Iris pigment epithelial cell (primary cell): ENCODE measurements around the gene FARP1.

Experiments
- DNase-seq: peaks from one replicate; pipeline ENCODE4 v3.0.0-alpha.2; 2011; ENCODE audit warnings: low read depth

Gene FARP1

DNA sequence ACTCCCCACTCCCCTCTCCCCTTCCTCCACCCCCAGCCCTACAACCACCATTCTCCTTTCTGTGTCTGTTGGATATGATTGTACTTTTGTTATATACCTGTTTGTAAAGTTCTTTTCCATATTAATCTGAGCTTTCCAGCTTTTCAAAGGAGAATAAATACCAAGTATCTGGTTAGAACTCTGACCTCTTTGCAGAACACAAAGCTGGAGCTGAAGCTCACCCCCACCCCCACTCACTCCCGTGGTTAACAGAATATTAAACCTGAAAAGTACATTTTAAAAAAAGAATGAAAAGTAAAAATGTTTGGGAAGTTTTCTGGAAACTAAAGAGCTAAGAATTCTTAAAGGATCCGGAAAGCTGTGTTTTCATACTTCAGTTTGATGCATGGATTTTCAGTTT, 189.3 kb downstream of the FARP1 start:
- DNase-seq: no peak

DNA sequence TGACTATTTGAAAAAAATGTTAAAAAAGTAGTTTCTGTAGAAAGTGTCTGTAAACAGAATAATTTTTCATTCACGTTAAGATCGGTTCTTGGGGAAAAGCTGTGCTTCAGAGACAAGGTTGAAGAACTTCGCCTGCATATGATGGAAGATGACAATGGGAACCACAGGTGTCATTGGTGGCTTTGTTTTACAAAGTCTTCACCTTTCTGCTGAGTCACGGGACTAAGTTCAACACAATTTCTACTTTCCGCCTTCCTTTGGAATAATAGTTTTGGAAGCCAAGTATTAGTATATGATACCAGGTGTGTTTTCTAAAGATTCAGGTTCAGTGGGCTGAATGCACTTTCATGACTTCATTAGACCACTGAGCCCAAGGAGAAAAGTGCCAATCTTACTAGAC, 189.8 kb downstream of the FARP1 start:
- DNase-seq: no peak

DNA sequence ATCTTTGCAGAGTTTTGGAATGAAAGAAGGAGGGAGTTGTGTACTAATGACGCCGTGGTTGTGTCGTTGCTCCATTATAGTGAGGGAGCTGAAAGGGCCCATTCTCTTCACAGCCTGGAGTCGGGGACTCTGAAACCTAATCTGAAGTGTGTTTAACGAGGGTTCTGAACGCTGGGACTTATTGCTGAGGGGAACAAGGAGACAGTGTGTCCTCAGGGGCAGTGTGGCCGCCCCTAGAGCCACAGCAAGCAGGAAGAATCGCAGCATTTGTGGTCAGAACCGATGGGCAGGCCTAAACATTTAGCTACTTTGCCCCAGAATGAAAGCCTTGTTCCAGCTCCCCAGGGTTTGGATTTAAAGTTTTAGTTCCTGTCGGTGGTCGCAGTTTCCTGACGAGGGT, 190.6 kb downstream of the FARP1 start:
- no peak for DNase-seq

DNA sequence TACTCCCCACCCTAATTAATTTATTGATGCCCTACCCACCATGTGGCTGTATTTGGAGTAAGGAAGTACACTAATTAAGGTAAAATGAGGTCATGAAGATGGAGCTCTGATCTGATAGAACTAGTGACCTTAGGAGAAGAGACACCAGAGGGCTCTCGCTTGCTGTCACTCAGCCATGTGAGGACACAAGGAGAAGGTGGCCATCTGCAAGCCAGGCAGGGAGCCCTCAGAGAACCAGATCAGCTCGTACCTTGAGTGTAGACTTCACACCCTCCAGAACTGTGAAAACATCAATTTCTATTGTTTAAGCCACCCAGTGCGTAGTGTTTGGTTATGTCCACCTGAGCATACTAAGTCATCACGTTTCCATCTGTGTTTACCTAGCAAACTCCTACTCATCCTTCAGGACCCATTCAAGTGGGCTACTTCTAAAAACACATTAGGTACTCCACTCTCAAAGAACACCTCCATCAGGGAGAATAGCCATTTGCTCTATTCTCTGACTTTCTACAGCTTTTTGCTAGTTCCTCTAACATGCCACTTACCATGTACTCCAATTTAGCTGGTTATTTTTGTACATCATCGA, 191.8 kb downstream of the FARP1 start:
- no peak for DNase-seq

DNA sequence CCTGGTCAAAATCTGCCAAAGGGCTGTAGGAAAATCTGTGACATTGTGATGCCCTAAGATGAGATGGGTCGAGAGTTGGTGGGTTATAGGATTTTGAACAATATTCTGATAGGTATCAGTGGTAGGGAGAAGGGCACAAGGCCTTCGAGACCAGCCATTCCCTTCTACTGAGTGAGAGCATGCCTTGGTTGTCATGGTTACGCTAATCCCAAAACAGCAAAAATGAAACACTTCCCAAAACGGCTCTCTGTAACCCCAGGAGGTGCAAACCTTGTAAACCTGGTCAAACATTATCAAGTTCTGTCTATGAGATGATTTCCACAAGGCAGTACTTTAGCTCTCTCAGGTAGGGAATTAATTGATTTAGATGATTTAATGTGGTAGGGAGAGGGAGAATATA, 192.8 kb downstream of the FARP1 start:
- no peak for DNase-seq

DNA sequence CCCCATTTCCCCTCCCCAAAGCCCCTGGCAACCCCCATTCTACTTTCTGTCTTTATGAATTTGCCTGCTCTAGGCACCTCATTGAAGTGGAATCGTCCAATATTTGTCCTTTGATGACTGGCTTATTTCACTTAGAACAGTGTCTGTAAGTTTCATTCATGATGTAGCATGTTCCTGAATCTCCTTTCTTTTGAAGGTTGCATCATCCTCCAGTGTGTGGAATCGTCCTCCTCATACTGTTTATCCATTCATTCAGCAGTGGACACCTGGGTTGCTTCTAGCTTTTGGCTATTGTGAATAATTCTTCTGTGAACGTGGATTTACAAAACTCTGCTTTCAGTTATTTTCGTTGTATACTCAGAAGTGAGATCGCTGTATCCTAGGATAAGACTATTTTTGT, 195.4 kb downstream of the FARP1 start:
- no peak for DNase-seq

DNA sequence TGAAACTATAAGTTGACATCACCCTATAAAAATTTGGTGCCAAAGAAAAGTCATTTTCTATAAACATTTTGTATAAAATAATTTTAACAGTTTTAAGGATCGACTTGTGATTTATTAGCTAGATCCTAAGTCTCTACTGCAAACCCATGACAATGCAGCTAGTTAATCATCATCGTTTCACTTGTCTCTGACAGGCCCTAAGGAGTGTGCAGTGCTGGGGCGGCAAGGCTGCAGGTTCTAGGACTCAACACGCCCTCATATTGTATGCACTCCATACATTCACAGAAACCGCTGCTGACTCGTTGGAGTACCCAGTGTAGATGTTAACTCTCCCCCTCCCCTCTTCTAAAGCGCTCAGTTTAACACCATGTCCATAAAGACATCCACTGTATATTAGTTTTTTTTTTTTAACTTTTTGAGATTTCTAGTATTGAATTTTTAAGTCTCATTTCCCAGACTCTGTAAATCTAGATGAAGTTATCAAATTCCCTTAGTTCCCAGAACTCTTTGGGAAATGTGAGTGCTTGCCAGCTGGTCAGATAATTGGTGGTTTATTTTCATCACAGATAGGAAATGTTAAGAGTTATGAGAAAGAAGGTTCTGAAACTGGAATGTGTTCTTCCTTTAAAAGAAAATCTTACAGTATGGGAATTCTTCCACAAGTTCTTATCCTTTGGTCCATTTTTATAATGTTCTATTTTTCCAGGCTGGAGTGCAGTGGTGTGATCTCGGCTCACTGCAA, 197.0 kb downstream of the FARP1 start:
- no peak for DNase-seq

DNA sequence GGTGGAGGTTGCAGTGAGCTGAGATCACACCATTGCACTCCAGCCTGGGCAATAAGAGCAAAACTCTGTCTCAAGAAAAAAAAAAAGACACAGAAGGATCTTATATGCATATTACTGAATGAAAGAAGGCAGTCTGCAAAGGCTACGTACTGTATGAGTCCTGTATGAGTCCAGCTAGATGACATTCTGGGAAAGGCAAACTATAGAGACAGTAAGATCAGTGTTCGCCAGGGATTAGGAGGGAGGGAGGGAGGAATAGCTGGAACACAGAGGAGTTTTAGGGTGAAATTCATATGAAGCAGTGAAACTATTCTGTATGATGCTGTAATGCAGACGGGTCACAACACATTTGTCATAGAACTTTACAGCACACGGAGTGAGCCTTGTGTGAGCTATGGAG, 200.1 kb downstream of the FARP1 start:
- DNase-seq: no peak

DNA sequence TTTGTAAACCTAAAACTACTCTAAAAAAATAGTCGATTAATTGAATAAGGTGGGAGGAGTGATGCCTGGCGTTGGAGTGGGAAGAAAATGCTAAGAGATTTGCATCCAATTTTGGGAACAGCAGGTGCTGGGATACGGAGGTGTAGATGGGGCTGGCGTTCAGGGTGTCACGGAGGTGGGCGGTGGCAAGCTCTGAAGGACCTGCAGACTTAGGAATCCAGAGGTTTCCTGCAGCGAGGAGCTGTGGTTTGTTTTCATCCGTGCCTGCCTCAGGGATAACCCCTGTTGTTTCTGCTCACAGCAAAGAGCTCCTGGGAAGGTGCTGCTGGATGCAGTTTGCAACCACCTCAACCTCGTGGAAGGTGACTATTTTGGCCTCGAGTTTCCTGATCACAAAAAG, 200.6 kb downstream of the FARP1 start:
- no peak for DNase-seq

DNA sequence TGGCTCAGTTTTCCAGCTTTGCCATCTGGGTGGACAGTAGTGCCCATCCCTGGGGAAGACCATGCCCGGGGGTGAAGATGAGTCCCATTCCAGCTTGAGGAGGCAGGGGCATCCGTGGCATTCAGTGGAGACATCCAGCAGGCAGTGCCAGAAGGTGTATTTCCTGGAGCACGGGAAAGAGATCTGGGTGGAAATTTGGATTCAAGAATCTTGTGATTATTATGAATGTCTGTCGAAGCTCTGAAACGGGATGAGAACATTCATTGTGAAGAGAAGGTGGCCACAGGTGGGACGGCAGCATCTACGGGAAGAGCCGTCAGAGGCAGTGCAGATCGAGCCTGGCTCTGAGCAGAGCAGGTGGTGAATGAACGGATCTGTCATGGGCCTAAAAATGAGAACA, 201.5 kb downstream of the FARP1 start:
- DNase-seq: no peak

DNA sequence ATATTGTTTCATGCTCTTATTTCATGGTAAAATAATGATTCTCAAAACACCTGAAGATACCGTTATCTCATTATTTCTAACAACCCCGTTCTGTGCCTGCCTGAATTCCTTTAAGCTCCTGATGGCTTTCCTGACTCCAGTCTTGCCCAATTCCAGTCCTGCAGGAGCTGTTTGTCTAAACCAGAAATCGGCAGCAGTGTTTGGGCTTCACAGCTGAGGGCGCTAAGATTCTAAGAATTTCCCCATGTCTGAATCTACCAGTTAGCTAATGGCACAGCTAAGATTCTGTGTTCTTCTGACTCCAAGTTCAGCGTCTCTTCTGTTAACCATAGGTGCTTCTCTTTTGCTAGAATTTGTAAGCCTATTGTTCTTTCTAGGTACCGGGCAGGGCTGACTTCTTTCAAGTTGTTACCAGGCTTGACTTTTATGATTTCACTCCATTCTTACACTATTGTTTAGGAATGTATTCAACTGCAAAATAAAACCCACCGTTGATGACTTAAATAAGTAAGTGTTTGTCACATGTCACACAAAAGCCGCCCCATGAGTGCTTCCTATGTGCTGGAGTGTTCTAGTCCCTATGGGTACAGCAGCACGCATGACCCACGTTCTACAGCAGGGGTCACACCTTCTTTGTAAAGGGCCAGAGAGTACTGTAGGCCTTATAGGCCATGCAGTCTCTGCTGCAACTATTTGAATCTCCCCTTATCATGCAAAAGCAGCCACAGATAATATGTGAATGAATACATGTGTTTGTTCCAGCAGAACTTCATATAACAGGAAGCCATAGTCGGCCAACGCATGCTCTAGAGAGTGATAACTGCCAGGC, 202.4 kb downstream of the FARP1 start:
- DNase-seq: no peak

DNA sequence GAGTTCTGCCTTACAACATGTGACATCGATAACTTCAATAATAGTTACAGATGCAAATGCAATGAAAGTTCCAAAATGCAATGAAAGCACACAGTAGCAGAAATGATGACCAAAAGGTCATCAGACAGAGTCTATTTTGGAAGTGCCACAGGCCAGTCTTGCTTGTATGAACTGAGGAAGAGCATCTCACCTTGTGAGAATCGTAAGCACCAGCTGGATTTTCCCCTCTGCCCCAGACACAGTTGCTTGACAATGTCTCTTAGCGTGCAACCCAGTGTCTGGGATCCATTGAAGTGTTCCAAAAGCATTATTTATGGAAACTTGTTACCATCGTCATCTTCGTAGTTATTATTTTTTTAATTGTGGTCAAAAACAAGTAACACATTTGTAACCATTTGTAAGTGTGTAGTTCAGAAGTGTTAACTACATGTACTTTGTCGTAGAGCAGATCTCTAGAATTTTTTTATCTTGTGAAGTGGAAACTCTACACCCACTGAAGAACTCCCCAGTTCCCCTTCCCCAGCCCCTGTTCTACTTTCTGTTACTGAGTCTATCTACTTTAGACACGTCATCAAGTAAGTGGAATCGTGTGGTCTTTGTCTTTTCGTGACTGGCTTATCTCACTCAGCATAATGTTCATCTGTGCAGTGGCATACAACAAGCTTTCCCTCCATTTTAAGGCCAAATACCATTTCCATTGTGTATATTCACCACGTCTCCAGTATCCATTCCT, 204.2 kb downstream of the FARP1 start:
- no peak for DNase-seq

DNA sequence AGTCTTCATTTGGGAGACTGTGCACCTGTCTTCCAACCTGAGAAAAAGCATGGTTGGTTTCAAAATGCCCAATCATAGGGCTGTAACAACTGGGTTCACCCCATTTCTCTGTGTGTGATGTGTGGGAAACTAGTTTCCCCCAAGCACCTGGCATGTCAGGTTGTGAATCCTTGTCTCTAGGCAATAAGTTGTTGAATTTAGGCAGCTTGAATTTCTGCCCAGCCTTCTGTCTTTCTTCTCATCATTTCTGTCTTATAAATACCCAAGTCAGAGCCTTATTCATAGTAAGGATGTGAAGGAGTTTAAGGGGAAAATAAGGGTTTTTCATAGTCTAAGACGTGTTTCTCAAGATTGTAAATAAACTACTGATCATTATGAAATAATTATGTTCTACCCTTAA, 204.9 kb downstream of the FARP1 start:
- no peak for DNase-seq

DNA sequence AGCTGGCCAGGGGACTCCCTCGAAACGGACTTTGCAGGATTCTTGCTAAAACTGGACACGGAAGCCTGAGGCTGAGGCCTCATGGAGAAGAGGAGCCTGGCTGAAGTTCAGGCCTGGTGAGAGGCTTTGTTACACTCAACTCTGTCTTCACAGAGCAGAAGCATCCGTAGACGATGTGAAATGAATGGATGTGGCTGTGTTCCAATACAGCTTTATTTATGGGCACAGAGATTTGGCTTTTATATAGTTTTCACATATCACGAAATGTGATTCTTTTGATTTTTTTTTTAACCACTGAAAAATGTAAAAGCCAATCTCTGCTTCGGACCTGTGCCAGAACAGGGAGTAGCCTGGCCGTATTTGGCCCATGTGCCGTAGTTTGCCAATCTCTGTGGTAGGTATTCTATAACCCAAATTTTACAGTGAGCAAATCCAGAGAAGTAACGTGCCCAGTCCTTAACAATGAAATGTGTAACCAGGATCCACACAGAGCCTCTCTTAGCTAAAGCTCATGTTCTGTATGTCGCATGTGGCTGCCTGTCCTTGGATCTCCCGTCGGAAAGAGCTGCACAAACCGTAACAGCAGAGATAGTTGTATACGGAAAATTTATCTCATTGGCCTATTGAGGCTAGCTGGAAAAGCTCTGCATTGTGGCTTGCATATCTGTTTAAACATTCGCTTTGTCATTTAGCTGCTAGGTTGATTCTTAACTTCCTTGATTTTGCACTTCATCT, 205.7 kb downstream of the FARP1 start:
- no peak for DNase-seq

DNA sequence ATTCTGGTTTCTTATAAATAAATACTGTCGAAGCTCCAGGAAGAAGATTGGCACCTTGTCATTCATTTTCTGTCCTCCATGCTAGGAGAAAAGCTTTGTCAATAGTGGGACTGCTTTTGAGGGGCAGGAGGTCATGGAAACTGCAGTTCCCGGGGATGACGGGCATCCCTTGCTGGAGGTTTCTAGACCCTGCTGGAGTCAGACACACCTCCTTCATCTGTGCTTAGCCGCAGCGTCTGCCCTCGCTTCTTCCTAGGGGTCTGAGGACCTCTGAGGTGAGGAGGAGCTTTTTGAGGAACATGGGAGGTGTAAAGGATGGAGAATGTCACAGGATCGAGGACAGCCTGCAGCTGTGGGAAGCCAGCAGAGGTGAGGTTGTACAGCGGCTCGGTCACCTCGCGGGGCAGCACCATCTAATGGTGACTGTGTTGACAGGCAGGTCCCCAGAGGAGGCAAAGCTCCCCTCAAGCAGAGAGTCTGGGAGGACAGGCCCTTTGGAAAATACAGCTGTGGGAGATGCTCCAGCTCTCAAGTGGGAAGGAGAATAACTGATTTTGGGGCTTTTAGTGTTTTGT, 206.9 kb downstream of the FARP1 start:
- no peak for DNase-seq

DNA sequence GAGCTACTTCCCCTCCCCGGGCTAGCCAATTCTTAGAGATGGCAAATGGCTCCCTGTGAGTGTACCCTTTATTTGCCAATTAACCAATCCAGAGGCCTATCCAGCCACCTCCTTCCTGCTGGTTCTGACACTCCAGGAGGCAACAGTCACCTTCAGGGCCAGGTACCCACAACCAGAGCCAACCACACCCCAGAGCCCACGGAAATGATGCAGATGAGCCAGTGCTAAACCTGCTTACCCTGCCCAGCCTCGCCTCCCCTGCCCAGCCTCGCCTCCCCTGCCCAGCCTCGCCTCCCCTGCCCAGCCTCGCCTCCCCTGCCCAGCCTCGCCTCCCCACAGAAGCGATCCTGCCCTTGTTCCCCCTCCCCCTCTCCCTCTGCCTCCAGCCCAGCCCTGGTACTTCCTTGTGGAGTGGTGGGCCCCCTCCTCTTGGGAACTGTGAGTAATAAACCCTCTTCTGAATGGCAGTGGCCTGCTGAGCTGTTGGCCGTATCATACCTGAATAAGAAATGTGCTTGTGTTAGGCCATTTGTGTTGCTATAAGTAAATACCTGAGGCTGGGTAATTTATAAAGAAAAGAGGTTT, 207.9 kb downstream of the FARP1 start:
- DNase-seq: no peak

DNA sequence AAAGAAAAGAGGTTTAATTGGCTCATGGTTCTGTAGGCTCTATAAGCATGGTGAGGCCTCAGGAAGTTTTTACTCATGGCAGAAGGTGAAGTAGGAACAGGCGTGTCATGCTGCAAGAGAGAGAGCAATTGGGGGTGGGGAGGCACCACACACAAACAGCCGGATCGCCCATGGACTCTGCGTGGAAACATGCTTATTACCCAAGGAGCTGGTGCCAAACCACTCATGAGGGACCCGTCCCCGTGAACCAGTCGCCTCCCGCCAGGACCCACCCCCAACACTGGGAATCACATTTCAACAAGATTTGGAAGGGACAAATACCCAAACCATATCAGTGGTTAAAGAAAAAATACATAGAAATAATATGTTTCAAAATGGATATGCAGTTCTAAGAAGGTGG, 208.7 kb downstream of the FARP1 start:
- DNase-seq: no peak

DNA sequence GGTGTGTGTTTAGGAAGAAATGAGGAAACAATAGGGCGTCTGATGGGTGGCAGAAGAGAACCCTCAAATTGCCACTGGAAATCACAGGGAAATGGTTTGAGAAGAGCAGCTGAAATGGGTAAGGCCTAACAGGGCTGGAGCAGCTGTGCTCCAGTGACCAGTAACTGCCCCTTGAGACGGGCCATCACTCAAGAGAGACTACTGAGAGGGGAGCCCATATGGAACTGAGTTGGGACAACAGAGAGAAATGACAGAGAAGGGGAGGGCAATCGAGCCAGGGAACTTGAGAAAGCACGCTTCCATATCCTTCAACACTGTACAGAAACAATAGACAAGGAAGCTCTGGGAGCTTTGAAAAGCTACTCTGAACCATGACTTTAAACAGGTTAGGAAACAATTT, 209.3 kb downstream of the FARP1 start:
- no peak for DNase-seq

DNA sequence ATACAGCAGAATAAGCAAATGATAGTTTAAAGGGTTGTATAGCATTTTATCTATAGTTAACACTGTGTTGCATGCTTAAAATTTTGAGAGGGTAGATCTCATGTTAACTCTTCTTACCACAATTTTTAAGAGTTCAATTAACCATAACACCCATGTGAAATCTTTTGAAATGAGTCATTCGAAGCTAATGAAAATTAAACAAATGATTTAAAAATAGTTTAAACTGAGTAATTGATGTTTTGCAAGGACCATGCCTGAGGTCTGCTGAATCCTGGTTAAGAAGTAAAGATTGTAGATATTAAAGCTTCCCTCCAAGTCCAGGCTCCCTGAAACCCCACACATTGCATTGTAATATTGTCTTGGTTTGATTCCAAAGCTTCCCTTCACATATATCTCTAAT, 210.9 kb downstream of the FARP1 start:
- no peak for DNase-seq

DNA sequence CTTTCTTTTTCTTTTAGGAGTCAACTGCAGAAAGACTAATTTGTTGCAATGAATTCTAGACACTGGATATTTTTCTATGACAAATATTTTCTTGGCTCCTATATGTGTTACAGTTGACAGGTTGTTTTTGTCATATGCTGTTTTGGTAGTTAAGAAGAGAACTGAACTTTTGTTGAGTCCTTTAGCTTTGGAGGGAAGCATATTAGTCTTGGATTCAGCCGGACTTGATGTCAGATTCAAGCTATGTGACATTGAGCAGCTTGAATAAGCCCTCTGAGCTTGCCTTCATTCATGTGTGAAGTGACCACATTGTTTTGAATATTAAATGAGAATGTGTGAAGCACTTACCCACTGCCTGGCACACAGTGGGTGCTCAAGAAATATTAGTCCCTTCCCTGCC, 216.0 kb downstream of the FARP1 start:
- no peak for DNase-seq

DNA sequence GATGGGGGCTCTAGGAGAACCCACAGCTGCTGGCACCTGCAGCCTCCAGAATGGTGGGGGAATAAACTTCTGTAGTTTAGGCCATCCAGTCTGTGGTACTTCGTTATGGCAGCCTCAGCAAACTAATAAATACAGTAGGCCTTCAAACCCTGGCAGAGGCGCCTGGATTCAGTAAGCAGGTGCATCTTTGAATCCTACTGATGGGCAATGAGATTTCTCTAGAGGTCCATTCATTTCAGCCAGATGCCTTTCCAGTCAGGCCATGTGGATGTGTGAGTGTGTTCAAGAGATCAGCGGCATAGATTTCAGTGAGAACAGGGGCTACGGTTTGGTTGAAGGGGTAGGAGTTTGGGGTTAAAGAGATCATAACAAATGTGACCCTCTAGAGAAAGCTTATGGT, 217.7 kb downstream of the FARP1 start:
- DNase-seq: no peak
